H9 (cell line): Measurements from ENCODE around the gene TRIM38. TPM values are rescaled to one million over a fixed set of nuclear protein-coding genes. Genes with fewer than 3 reads are reported as not detected.

Experiments
- DNase-seq: peaks from one replicate; pipeline ENCODE4 v3.0.0-alpha.2; 2017
- H2AFZ ChIP-seq: one replicate; pipeline ENCODE4 v1.6.1; 2013; ENCODE audit warnings: mild to moderate bottlenecking, low read length, control low read depth, moderate library complexity
- H2AK5ac ChIP-seq: 2 replicates; pipeline ENCODE4 v1.6.1; 2013; ENCODE audit warnings: low read length, control low read depth, mixed read lengths; ENCODE audit not compliant: insufficient read length
- H2BK120ac ChIP-seq: one replicate; pipeline ENCODE4 v1.6.1; 2013; ENCODE audit warnings: low read depth, mild to moderate bottlenecking, low read length, control low read depth, inconsistent platforms; ENCODE audit not compliant: poor library complexity, severe bottlenecking
- H2BK12ac ChIP-seq: 2 replicates; pipeline ENCODE4 v1.6.1; 2013; ENCODE audit warnings: low read length, control low read depth, mixed read lengths, low read depth; ENCODE audit not compliant: insufficient read length
- H2BK15ac ChIP-seq: 2 replicates; pipeline ENCODE4 v1.6.1; 2013; ENCODE audit warnings: low read depth, low read length, control low read depth
- H2BK20ac ChIP-seq: one replicate; pipeline ENCODE4 v1.6.1; 2013; ENCODE audit warnings: low read depth, mild to moderate bottlenecking, low read length, control low read depth, inconsistent platforms; ENCODE audit not compliant: poor library complexity, severe bottlenecking
- H2BK5ac ChIP-seq: 2 replicates; pipeline ENCODE4 v1.6.1; 2013; ENCODE audit warnings: low read length, control low read depth, mixed read lengths; ENCODE audit not compliant: insufficient read length
- H3K14ac ChIP-seq: 2 replicates; pipeline ENCODE4 v1.6.1; 2013; ENCODE audit warnings: low read length, control low read depth; ENCODE audit not compliant: insufficient read depth
- H3K18ac ChIP-seq: 2 replicates; pipeline ENCODE4 v1.6.1; 2013; ENCODE audit warnings: low read depth, mild to moderate bottlenecking, mixed read lengths, low read length, control low read depth; ENCODE audit not compliant: insufficient read length
- H3K23ac ChIP-seq: 2 replicates; pipeline ENCODE4 v1.6.1; 2013; ENCODE audit warnings: low read length, control low read depth, mixed read lengths, low read depth; ENCODE audit not compliant: insufficient read length
- H3K23me2 ChIP-seq: 2 replicates; pipeline ENCODE4 v1.6.1; 2013; ENCODE audit warnings: low read depth, mild to moderate bottlenecking, mixed read lengths, low read length, control low read depth; ENCODE audit not compliant: insufficient read length, poor library complexity, severe bottlenecking
- H3K27ac ChIP-seq: 2 replicates; pipeline ENCODE4 v1.5.1; 2013; ENCODE audit warnings: low read length, control low read depth, mixed read lengths, low read depth; ENCODE audit not compliant: insufficient read length
- H3K27me3 ChIP-seq: 2 replicates; pipeline ENCODE4 v1.6.1; 2013; ENCODE audit warnings: low read length, control low read depth, inconsistent platforms; ENCODE audit not compliant: insufficient read depth
- H3K4ac ChIP-seq: 2 replicates; pipeline ENCODE4 v1.6.1; 2013; ENCODE audit warnings: low read depth, mild to moderate bottlenecking, control low read depth, inconsistent platforms, low read length, moderate library complexity
- H3K4me1 ChIP-seq: 2 replicates; pipeline ENCODE4 v1.6.1; 2013; ENCODE audit warnings: low read length, control low read depth, inconsistent platforms; ENCODE audit not compliant: insufficient read depth
- H3K4me2 ChIP-seq: 2 replicates; pipeline ENCODE4 v1.6.1; 2013; ENCODE audit warnings: low read length, control low read depth, mixed read lengths; ENCODE audit not compliant: insufficient read length, insufficient read depth
- H3K56ac ChIP-seq: 2 replicates; pipeline ENCODE4 v1.6.1; 2013; ENCODE audit warnings: low read depth, mild to moderate bottlenecking, mixed read lengths, low read length, control low read depth; ENCODE audit not compliant: insufficient read length
- H3K79me1 ChIP-seq: 2 replicates; pipeline ENCODE4 v1.6.1; 2013; ENCODE audit warnings: low read depth, mild to moderate bottlenecking, moderate library complexity, low read length, control low read depth, inconsistent platforms; ENCODE audit not compliant: insufficient read depth, poor library complexity, severe bottlenecking
- H3K79me2 ChIP-seq: 2 replicates; pipeline ENCODE4 v1.6.1; 2013; ENCODE audit warnings: low read length, control low read depth, inconsistent platforms; ENCODE audit not compliant: insufficient read depth
- H3K9ac ChIP-seq: 2 replicates; pipeline ENCODE4 v1.6.1; 2013; ENCODE audit warnings: low read length, control low read depth, mixed read lengths; ENCODE audit not compliant: insufficient read length; ENCODE audit errors: extremely low read depth
- H3K9me3 ChIP-seq: one replicate; pipeline ENCODE4 v1.6.1; 2013; ENCODE audit warnings: low read depth, low read length, inconsistent platforms; ENCODE audit not compliant: control insufficient read depth
- H3T11ph ChIP-seq: one replicate; pipeline ENCODE4 v1.6.1; 2013; ENCODE audit warnings: mild to moderate bottlenecking, low read length, control low read depth, inconsistent platforms
- H4K20me1 ChIP-seq: one replicate; pipeline ENCODE4 v1.6.1; 2013; ENCODE audit not compliant: control insufficient read depth, insufficient read length, insufficient read depth
- H4K5ac ChIP-seq: 2 replicates; pipeline ENCODE4 v1.6.1; 2013; ENCODE audit warnings: low read depth, mild to moderate bottlenecking, mixed read lengths, low read length, control low read depth; ENCODE audit not compliant: insufficient read length
- H4K8ac ChIP-seq: replicated peaks from 2 replicates; pipeline ENCODE4 v1.6.1; 2013; ENCODE audit warnings: low read length, control low read depth, mixed read lengths, low read depth; ENCODE audit not compliant: insufficient read length
- H4K91ac ChIP-seq: 2 replicates; pipeline ENCODE4 v1.6.1; 2013; ENCODE audit warnings: low read depth, mild to moderate bottlenecking, moderate library complexity, mixed read lengths, low read length, control low read depth; ENCODE audit not compliant: insufficient read length
- H3K27ac Mint-ChIP-seq, 3 experiments: 2 replicates in 2 of 3; 3 replicates in 1 of 3; pipeline ENCODE4 v1.8.0; 2020 to 2021; ENCODE audit warnings: mixed read lengths in 3 of 3, mild to moderate bottlenecking in 1 of 3, moderate library complexity in 1 of 3
- H3K27me3 Mint-ChIP-seq: 2 replicates; pipeline ENCODE4 v1.8.0; 2021; ENCODE audit warnings: low read depth, mild to moderate bottlenecking, moderate library complexity, mixed read lengths
- H3K36me3 Mint-ChIP-seq, 3 experiments: 2 replicates in 2 of 3; 3 replicates in 1 of 3; pipeline ENCODE4 v1.8.0; 2020 to 2021; ENCODE audit warnings: low read depth in 3 of 3, mixed read lengths in 3 of 3; ENCODE audit not compliant: insufficient read depth in 1 of 3
- H3K4me1 Mint-ChIP-seq, 2 experiments: 2 replicates each; pipeline ENCODE4 v1.8.0; 2020; ENCODE audit warnings: mixed read lengths in 2 of 2
- H3K4me3 Mint-ChIP-seq, 2 experiments: 2 replicates in 1 of 2; 3 replicates in 1 of 2; pipeline ENCODE4 v1.8.0; 2020 to 2021; ENCODE audit warnings: mild to moderate bottlenecking in 2 of 2, mixed read lengths in 2 of 2, moderate library complexity in 1 of 2
- H3K9me3 Mint-ChIP-seq, 2 experiments: 2 replicates in 1 of 2; 3 replicates in 1 of 2; pipeline ENCODE4 v1.8.0; 2020; ENCODE audit warnings: mild to moderate bottlenecking in 2 of 2, mixed read lengths in 2 of 2, moderate library complexity in 1 of 2
- WGBS: extraction: QIAGEN DNeasy Blood & Tissue Kit; methylation state at CpG from one replicate; pipeline ENCODE4 v1.1.7; 2013; ENCODE audit warnings: missing lambda C conversion rate, low lambda C conversion rate, mixed read lengths; ENCODE audit not compliant: insufficient read length; ENCODE audit errors: extremely low coverage; 5-methylcytosine and 5-hydroxymethylcytosine counted together
- total RNA-seq: library from RNA; stranded (reverse); gene quantifications from 2 replicates; pipeline ENCODE4 v1.2.1, GENCODE V29; 2021
- TF ChIP-seq, protein P1 (sequence below): fragments of 200-600 bp; sonication (generic); conservative IDR thresholded peaks from 3 replicates; pipeline ENCODE4 v1.8.0; 2021; ENCODE audit warnings: antibody characterized with exemption, mild to moderate bottlenecking

The TRIM38 gene
- total RNA-seq, 1 experiment from 2014 or later: 0.61 TPM

- Mint-ChIP-seq H3K4me1 (peaks cover 20 to 26% of the 10 kb centered on the region in 2 experiments), H3K9me3 (no peaks in the 10 kb centered on the region), H3K27me3 (no peaks in the 10 kb centered on the region; the same call in 1 of the 2 replicates), H3K27ac (no peak overlapping the region), H3K36me3 (0 out of 7 replicates have a peak, but pooled peaks cover 0 to 2% (median 0%) of the 10 kb centered on the region in 3 experiments), H3K4me3 (no peak overlapping the region)
- peak; percentile 70 for DNase-seq
- no peak overlapping the region for H3K14ac ChIP-seq
- H3K4me1 ChIP-seq: no peaks in the 10 kb centered on the region
- H3K27me3 ChIP-seq: no peaks in the 10 kb centered on the region
- H4K91ac ChIP-seq: no peak overlapping the region
- no peak overlapping the region for H3K56ac ChIP-seq
- H3K9ac ChIP-seq: no peak overlapping the region
- H4K8ac ChIP-seq: no peak overlapping the region
- no peak overlapping the region for H3K23ac ChIP-seq
- H2BK15ac ChIP-seq: no peak overlapping the region
- TF ChIP-seq, protein P1, sequence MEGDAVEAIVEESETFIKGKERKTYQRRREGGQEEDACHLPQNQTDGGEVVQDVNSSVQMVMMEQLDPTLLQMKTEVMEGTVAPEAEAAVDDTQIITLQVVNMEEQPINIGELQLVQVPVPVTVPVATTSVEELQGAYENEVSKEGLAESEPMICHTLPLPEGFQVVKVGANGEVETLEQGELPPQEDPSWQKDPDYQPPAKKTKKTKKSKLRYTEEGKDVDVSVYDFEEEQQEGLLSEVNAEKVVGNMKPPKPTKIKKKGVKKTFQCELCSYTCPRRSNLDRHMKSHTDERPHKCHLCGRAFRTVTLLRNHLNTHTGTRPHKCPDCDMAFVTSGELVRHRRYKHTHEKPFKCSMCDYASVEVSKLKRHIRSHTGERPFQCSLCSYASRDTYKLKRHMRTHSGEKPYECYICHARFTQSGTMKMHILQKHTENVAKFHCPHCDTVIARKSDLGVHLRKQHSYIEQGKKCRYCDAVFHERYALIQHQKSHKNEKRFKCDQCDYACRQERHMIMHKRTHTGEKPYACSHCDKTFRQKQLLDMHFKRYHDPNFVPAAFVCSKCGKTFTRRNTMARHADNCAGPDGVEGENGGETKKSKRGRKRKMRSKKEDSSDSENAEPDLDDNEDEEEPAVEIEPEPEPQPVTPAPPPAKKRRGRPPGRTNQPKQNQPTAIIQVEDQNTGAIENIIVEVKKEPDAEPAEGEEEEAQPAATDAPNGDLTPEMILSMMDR: no peak
- H4K20me1 ChIP-seq: no peaks in the 10 kb centered on the region
- no peak overlapping the region for H2BK120ac ChIP-seq
- H3K23me2 ChIP-seq: peaks cover 10% of the 10 kb centered on the region
- no peaks in the 10 kb centered on the region for H3K79me1 ChIP-seq
- no peak overlapping the region for H3K18ac ChIP-seq
- H2BK5ac ChIP-seq: no peak overlapping the region
- no peak overlapping the region for H2AK5ac ChIP-seq
- H2BK12ac ChIP-seq: no peak overlapping the region
- no CpG with 5 or more reads among the region's 9 CpGs for WGBS
- H3K9me3 ChIP-seq: no peaks in the 10 kb centered on the region
- no peak overlapping the region for H3K27ac ChIP-seq
- H3T11ph ChIP-seq: no peak overlapping the region
- H3K79me2 ChIP-seq: no peaks in the 10 kb centered on the region
- no peak overlapping the region for H2AFZ ChIP-seq
- H4K5ac ChIP-seq: no peak overlapping the region
- H3K4me2 ChIP-seq: no peak overlapping the region
- no peak overlapping the region for H3K4ac ChIP-seq
- H2BK20ac ChIP-seq: no peak overlapping the region
Observed at GRCh38 chr6:25987845-25988244, 25.2 kb downstream of the TRIM38 start.
